Sciatic nerve (tissue), 2 donors: ENCODE results near the gene CEACAM16. TPM values are rescaled to one million over a fixed set of nuclear protein-coding genes. Genes with fewer than 3 reads are reported as not detected.
A peak's percentile ranks its signal among the peaks of the same experiment; 100 is the strongest.
"Not testable (repeated sequence)": the region's sequence is repeated elsewhere in the genome, so short reads cannot be mapped to it uniquely, and the experiment has no call there.

Experiments
- ATAC-seq: fragments of 200-7000 bp; cut with Tn5 transposase; one replicate; pipeline ENCODE4 v1.9.1; 2020; ENCODE audit warnings: mild to moderate bottlenecking, moderate library complexity
- DNase-seq: peaks from one replicate; pipeline ENCODE4 v3.0.0-alpha.2; 2020; ENCODE audit warnings: low spot score
- intact Hi-C: fragments of 100-400 bp; cut with DNase I; formaldehyde crosslinking; loops from one replicate; pipeline ENCODE4 v1.14.2; 2022
- total RNA-seq: library from RNA; stranded (reverse); fragmentation: NEBNext Ultra II Directional; extraction: Animal tissue kit (Norgen Biotek cat#: 25700); gene quantifications from one replicate; pipeline ENCODE4 v1.2.1, GENCODE V29; 2021
- donor health status: DM: no; HTN: no; CAD: no.
- donor health status: DM: no; HTN: no; CAD: no.

Gene CEACAM16
- total RNA-seq, 1 donor from 2014 or later: not detected

- ATAC-seq: no peak
- DNase-seq: no peak
- intact Hi-C loops: no loop called here
These were observed 1.8 kb upstream of the CEACAM16 start for GRCh38 chr19:44696939-44697669.

GRCh38 chr19:44697670-44698034 is 1.3 kb upstream of the CEACAM16 start:
- ATAC-seq (no peak), DNase-seq (no peak)
- intact Hi-C loops: no loop called here

- DNase-seq (no peak), ATAC-seq (no peak)
- intact Hi-C loops: no loop called here
These were observed 1.6 kb downstream of the CEACAM16 start for GRCh38 chr19:44700547-44700946.

GRCh38 chr19:44701228-44701627 is 2.3 kb downstream of the CEACAM16 start:
- no peak for ATAC-seq

GRCh38 chr19:44702551-44703176 is 3.7 kb downstream of the CEACAM16 start:
- intact Hi-C loops: no loop called here
- ATAC-seq (no peak), DNase-seq (no peak)

More at GRCh38 chr19:44701228-44701627, 2.3 kb downstream of the CEACAM16 start:
- DNase-seq: no peak
- intact Hi-C loops: no loop called here

GRCh38 chr19:44703336-44704078 is 4.6 kb downstream of the CEACAM16 start:
- ATAC-seq: no peak
- no peak for DNase-seq
- intact Hi-C loops: no loop called here

- intact Hi-C loops: no loop called here
- no peak for ATAC-seq
- DNase-seq: no peak
These were observed 6.0 kb downstream of the CEACAM16 start for GRCh38 chr19:44704982-44705381.

GRCh38 chr19:44705502-44706010 is 6.6 kb downstream of the CEACAM16 start:
- intact Hi-C loops: no loop called here
- no peak for ATAC-seq
- no peak for DNase-seq

GRCh38 chr19:44706506-44707236 is 7.7 kb downstream of the CEACAM16 start:
- no peak for DNase-seq
- intact Hi-C loops: no loop called here
- ATAC-seq: no peak

- ATAC-seq (no peak), DNase-seq (no peak)
- intact Hi-C loops: no loop called here
These were observed 8.8 kb downstream of the CEACAM16 start for GRCh38 chr19:44707794-44708193.

GRCh38 chr19:44708940-44709339 is 10.0 kb downstream of the CEACAM16 start:
- intact Hi-C loops: no loop called here
- ATAC-seq: no peak
- no peak for DNase-seq

GRCh38 chr19:44709434-44710266 is 10.7 kb downstream of the CEACAM16 start:
- DNase-seq, intact Hi-C loops, ATAC-seq: not testable (repeated sequence)

GRCh38 chr19:44710483-44710882 is 11.5 kb downstream of the CEACAM16 start:
- DNase-seq: no peak
- ATAC-seq: no peak

GRCh38 chr19:44712864-44713515 is 14.0 kb downstream of the CEACAM16 start:
- intact Hi-C loops: no loop called here
- DNase-seq (no peak), ATAC-seq (no peak)

More at GRCh38 chr19:44710483-44710882, 11.5 kb downstream of the CEACAM16 start:
- intact Hi-C loops: no loop called here

- ATAC-seq: no peak
- intact Hi-C loops: no loop called here
- DNase-seq: no peak
These were observed 15.7 kb downstream of the CEACAM16 start for GRCh38 chr19:44714597-44715169.

GRCh38 chr19:44717603-44718002 is 18.7 kb downstream of the CEACAM16 start:
- ATAC-seq (no peak), DNase-seq (no peak)
- intact Hi-C loops: no loop called here

GRCh38 chr19:44718441-44719261 is 19.7 kb downstream of the CEACAM16 start:
- peak; percentile 81 for DNase-seq
- intact Hi-C loops: no loop called here
- ATAC-seq: peak; percentile 83
